ENCODE data around the gene RGL4.

RGL4 gene

GRCh38 chr22:23678133-23678532 is 12.7 kb upstream of the RGL4 start:
- DNase-seq (ENCODE audit: low spot score): no peak
- peak; percentile 90 for FAIRE-seq

- DNase-seq (ENCODE audit: low spot score) (no peak), FAIRE-seq (no peak)
These were observed 9.6 kb upstream of the RGL4 start for GRCh38 chr22:23681026-23681809.

- FAIRE-seq (no peak), DNase-seq (ENCODE audit: low spot score) (no peak)
These were observed 8.7 kb upstream of the RGL4 start for GRCh38 chr22:23682077-23682476.

- no peak for DNase-seq (ENCODE audit: low spot score)
- FAIRE-seq: no peak
These were observed 7.9 kb upstream of the RGL4 start for GRCh38 chr22:23682827-23683355.

- DNase-seq (ENCODE audit: low spot score) (no peak), FAIRE-seq (no peak)
These were observed 7.3 kb upstream of the RGL4 start for GRCh38 chr22:23683545-23683944.

- DNase-seq (ENCODE audit: low spot score): no peak
- FAIRE-seq: no peak
These were observed 6.8 kb upstream of the RGL4 start for GRCh38 chr22:23684026-23684425.

- FAIRE-seq: no peak
These were observed 6.2 kb upstream of the RGL4 start for GRCh38 chr22:23684561-23685031.

GRCh38 chr22:23685205-23685784 is 5.5 kb upstream of the RGL4 start:
- no peak for DNase-seq (ENCODE audit: low spot score)
- FAIRE-seq: peak; percentile 77

More at GRCh38 chr22:23684561-23685031, 6.2 kb upstream of the RGL4 start:
- DNase-seq (ENCODE audit: low spot score): no peak

GRCh38 chr22:23686416-23687024 is 4.3 kb upstream of the RGL4 start:
- no peak for DNase-seq (ENCODE audit: low spot score)
- no peak for FAIRE-seq

- no peak for DNase-seq (ENCODE audit: low spot score)
- FAIRE-seq: no peak
These were observed 2.7 kb upstream of the RGL4 start for GRCh38 chr22:23688121-23688520.

- FAIRE-seq: no peak
- DNase-seq (ENCODE audit: low spot score): no peak
These were observed 2.2 kb upstream of the RGL4 start for GRCh38 chr22:23688571-23688970.

- no peak for DNase-seq (ENCODE audit: low spot score)
- FAIRE-seq: no peak
These were observed 1.4 kb upstream of the RGL4 start for GRCh38 chr22:23689414-23689813.

- DNase-seq (ENCODE audit: low spot score) (no peak), FAIRE-seq (no peak)
These were observed 1.1 kb downstream of the RGL4 start for GRCh38 chr22:23691748-23692423.

- DNase-seq (ENCODE audit: low spot score) (no peak), FAIRE-seq (no peak)
These were observed 1.9 kb downstream of the RGL4 start for GRCh38 chr22:23692598-23693291.

- DNase-seq (ENCODE audit: low spot score): no peak
- peak; percentile 17 for FAIRE-seq
These were observed 3.3 kb downstream of the RGL4 start for GRCh38 chr22:23693979-23694680.

GRCh38 chr22:23695141-23695540 is 4.3 kb downstream of the RGL4 start:
- DNase-seq (ENCODE audit: low spot score): no peak
- FAIRE-seq: peak; percentile 27

GRCh38 chr22:23695571-23696325 is 4.9 kb downstream of the RGL4 start:
- FAIRE-seq (no peak), DNase-seq (ENCODE audit: low spot score) (no peak)

GRCh38 chr22:23696326-23696851 is 5.6 kb downstream of the RGL4 start:
- FAIRE-seq: no peak
- DNase-seq (ENCODE audit: low spot score): no peak
